Stimulated activated CD4-positive, alpha-beta T cell treated with anti-CD3 and anti-CD28 coated beads, Interleukin-15, amount 100 ng/mL, for 1 hour (primary cell): ENCODE results near the gene UNC5C.

Source experiments
- DNase-seq, 2 donors: peaks; one replicate each; pipeline ENCODE4 v3.0.0-alpha.2; 2020; ENCODE audit warnings: low read depth in 1 of 2, low spot score in 1 of 2

The UNC5C gene

DNA sequence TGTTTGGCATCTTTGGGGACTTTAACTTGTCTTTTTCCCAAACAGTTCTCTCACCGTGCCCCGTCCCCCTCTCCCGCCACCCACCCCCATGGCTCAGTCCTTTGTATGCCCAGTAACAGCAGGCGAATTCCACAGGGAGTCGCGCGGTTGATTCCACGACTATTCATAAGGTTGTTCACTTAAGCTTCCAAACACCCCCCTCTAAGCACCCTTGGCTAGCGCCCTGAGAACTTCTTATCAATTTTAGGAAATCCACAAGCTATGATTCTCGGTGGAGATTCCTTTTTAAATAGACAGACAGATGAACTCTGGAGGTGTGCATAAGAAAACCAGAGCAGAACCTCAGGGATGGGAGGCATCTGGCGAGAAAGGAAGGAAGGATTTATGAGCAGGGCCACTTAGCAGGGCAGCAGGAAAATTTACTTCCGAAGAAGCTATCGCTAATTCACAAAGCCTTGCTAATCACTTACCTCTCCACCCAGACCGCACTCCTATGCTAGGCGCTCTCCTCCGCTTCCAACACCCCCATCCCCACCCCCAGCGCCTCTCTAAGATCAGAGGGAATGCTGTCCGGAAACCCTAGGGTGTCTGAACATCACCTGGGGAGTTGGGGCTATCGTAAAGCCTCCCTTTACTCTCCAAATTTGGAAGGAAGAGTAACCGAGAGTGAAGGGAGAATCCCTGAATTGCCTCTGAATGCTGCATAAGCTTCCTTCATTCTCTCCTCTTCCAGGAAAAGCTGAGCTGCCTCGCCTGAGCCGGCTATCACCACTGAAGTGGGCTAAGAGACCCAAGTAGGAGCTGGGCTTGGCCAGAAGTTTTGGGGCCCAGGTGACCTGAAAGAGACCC is 1.7 kb downstream of the UNC5C start:
- DNase-seq = no peak

DNA sequence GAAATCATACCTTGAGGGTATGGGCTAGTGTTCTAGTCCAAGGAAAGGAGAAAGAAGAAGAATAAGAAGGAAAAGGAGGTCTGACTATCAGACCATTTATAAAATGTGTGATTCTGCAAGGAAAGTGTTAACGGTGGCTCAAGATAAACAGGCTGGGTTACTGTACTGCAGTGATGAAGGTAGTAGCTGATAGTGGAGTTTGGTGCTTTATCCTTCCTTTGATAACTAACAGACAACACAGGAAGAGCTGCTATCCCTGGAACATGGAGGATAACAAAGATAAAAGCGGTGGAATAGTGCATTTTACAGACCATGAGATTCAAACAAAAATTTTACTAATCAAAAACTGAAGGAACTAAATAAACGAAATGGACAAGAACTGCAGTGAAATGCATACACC is 2.6 kb downstream of the UNC5C start:
- DNase-seq = no peak

DNA sequence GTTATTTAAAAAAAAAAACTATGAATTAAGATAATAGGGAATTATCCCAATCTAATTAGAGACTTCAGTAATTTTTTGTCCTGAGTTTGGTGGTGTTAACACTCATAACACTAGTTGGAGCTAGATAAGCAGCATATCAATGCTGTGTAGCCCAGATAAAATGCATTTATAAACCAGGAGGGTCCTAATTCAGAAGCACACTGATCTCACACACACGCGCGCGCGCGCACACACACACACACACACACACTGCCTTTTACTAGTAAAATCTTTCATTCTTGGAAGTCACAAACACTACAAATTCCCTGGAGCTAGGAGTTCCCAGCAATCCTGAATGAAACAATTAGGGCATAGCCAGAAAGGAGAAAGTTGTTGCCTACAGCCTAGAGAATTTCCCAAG is 3.2 kb downstream of the UNC5C start:
- no peak for DNase-seq

DNA sequence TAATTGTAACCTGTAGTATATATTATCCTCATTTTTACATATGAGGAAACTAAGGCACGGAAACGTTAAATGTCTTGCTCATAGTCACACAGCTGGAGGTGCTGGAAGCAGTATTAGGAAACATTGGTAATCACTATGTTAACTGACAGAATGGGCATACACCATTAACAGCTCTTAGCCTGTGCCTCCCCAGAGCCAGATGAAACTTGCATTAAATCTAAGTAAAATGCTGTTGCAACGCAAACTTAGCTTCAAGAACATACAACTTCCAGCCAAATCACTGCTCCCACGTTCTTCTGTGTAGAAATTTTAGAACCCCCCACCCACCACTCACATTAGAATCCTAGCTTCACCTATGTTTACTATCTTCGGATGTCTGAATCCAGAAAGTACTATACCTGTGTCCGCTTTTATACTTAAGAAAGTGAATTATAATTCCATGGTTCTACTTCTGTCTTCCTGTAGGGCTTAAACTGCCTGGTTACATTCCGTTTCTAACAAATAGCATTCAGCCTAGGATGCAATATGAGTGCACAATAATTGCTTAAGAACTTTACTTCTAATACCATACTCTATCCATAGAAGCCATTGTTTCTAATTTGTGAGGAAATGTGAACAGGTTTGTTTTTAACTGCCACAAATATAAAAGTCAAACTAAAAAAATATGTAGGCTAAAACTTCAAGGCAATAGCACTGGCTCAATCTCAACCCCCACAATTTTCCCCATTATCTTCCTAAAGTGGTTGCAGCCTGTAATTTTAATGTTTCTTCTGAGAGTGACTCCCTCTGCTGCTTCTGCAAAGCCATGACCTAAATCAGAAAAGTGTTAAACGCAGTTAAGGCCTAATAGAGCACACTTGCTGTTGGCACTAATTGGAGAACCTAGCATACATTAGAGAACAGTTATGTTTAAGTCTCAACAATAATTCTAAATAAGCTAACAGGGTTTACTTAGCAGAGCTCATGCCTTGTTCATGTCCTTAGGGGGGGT is 4.4 kb downstream of the UNC5C start:
- DNase-seq = no peak

DNA sequence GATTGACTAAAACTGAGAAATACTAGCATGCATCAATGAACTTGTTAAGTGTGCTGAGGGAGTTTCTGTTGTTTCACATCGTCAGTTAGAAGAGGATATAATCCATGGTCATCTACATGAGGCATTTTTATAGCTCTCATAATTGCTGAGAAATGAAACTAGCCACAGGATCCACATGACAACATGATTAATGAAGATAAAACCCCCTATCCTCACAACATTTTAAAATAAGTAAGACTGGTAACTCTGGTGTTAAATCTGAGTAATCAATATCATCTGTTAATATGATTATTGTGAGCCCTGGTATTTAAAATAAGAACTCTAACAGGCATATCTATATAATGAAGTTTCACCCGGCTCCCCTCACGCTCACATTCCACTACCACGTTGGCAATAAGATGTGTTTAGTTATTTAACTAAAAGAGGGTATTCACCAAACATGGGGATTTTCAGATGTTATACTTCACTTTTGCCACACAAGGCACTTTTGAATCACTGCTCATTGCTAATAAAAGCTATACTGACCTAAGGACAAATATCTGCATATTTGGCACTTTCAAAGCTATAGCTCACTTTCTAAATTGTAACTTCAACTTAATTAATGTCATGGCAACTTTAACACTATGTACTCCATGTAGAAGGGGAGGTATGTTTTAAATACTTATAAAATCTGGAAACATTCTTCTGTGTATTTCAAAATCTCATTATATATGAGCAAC is 6.7 kb downstream of the UNC5C start:
- DNase-seq = no peak

DNA sequence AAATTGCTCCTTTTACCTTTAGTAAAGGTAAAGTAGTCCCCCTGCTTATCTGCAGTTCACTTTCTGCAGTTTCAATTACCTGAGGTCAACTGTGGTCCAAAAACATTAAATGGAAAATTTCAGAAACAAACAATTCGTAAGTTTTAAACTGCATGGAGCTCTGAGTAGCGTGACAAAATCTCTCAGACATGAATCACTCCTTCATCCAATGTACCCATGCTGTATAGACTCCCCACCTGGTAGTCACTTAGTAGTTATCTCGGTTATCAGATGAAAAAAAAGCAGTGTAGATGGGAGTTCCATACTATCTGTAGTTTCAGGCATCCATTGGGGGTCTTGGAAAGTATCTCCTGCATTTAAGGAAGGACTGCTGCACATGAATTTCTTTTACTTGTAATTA is 7.7 kb downstream of the UNC5C start:
- no peak for DNase-seq

DNA sequence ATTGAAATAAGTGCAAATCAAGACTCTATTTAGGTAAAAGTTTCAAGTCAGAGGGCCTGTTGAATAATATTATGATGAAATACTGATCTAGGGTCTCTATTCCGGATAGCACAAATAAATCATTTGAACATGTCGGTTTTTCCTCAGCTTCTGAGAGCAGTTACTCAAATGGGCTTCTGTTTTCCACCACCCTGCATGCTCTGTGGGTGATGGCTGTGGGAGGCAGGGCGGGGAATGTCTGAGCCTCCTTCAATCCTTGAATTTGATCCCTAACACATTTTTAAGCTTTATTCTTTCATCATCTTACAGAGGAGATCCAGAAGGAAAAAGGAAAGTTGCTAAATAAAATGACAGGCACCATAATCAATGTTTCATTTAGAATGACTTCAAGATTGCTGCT is 8.5 kb downstream of the UNC5C start:
- no peak for DNase-seq

DNA sequence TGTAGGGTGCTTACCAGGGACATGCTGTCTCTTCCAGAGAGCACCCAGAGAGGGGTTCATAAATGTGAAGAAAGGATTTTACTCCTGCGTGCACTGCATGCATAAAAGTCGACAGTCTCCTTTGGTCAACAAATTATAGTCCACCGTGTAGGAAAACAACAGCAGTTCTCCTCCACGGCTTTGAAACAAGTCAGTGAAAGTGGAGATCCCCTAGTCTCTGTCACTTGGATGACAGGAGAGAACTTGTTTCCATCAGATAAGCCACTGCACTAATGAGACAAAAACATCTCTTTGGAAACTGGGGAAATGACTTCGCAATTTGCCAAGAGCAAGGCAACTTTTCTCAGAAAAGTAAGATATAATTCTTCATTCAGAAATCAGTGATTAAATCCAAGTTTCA is 9.7 kb downstream of the UNC5C start:
- DNase-seq = no peak

DNA sequence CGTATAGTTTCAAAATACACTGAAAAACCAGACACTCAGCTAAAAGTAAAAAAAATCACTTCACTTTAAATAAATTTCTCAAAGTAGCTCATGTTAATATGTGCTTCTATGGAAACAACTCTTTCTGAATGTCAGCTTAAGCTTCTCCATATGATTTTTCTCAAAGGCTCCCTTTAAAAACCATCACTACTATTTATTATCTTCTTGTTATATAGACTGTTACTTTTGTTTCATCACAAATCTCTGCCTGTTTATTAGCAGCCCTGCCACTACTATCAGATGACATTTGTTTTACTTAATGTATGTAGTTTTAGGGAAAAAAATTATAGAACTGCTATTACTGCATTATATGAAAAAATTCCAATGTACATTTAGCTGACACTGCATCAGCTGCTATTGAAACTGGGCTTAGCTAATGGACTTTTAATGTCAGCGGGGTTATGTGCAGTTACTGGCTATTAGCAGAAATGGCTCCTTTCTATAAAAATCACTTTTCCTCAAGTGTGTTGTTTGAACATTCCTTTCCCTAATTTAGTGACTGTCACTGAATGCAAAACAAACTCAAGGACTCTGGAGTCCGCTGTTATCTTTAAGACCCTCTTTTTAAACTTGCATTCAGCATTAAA is 10.8 kb downstream of the UNC5C start:
- no peak for DNase-seq

DNA sequence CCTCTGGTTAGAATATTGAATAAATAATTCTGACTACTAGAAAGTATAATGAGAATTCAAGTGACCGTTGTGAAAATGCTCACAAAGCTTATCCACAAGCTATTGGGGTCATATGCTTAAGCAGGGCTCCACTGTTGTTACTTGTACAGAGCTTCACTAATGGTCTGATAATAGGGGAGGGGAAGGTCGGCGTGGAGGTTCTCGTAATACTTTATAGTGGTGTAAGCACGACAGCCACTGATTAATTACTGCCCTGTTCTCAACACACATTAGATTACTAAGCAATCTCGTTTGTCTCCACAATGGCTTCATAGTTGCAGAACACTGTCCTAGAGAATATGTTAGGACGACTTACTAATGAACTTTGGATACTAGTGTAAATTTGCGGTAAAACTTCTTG is 11.6 kb downstream of the UNC5C start:
- no peak for DNase-seq

DNA sequence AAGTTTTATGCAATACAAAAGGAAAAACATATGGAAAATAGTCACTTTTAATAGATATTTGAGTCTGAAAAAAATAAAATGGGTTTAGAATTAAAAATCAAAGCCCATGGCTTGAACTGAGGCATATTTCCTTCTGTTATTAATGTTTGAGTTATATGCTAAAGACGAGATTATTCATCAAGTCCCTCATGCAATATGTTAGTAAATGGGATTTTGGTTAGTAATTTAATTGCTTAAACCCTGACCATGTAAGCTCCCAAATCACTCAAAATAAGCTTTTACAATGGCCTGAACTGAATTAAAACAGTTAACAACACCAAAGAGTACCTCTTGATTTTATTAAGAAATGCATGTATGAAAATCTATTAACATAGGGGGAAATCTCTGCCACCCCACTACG is 12.1 kb downstream of the UNC5C start:
- no peak for DNase-seq

DNA sequence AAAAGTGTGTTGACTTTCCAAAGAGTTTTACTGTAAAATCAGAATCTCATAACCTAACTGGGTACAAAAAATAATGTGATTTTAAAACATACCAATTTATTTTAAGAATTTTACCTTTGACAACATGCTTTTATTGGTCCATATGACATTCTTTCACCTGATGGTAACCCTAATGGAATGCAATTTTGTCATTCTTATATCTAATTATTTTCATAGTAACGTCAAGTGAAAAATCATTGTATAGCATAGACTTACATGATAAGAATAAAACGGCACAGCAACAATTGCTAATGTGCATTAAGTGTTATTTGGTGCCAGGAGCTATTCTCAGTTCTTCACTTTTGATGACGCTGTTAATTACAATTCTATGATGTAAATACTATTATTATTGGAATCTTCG is 13.6 kb downstream of the UNC5C start:
- DNase-seq = no peak

DNA sequence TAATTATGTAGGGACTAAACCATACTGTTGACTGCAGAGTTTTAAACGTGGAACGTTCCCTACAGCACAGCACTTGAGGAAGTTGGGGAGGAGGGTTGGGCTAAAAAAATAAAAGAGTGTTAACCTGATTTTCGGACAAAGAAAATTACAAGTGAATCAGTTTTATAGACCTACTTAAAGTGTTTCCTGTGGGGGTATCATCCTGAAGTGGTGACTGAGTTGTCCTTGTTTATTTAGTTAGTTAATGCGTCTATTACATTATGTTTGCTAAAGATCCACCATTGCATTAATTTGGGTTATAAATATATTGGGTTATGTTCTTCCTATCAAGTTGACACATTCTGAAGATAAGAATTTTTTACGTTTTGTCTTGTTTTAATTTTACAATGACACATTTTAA is 14.7 kb downstream of the UNC5C start:
- DNase-seq = no peak

DNA sequence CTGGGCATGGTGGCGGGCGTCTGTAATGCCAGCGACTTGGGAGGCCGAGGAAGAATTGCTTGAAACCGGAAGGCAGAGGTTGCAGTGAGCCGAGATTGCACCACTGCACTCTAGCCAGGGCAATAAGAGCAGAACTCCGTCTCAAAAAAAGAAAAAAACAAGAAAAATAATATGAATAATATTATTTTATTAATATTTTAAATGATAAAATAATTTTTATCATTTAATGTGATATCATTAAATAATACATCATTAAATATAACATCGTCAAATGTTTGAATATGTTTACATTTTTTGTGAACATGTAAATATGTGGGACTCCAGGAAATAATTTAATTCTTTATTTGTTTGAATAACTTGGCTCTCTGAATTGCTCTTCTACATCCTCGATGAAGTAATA is 15.5 kb downstream of the UNC5C start:
- no peak for DNase-seq

DNA sequence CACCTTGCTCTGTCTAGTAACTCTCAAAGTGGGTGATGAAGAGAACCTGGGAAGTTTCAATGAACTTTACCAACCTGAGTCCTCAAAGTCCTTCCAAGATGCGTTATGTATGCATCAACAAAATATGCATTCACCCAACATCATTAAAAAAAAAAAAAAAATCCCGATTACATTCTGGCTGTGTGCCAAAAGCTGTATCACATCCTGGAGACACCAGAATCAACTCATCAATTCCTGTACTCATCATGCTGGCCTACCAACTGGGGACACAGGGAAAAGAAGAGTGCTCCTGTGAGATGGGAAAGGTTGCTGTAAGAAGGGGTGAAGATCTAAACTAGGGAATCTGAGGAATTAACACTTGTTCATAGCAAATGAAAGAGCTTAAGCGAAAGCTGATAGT is 16.5 kb downstream of the UNC5C start:
- no peak for DNase-seq

DNA sequence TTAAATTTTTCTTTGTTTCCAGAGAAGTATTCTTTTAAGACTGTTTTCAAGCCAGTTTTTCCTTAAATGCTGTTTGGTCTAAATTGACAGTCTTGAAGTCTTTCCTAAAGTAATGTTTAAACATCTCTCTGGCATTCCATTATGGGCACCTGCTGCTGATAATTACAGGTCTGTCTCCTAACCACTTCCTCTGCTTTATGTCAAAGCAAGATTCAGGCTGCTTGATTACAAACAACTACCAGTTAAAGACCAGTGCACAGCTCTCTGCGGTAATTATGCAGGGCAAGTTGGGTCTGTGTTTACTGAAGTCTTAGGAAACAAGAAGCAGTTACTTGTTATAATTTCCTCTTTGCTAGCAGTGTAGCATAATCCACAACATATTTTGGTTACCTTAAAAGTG is 17.6 kb downstream of the UNC5C start:
- DNase-seq = no peak

DNA sequence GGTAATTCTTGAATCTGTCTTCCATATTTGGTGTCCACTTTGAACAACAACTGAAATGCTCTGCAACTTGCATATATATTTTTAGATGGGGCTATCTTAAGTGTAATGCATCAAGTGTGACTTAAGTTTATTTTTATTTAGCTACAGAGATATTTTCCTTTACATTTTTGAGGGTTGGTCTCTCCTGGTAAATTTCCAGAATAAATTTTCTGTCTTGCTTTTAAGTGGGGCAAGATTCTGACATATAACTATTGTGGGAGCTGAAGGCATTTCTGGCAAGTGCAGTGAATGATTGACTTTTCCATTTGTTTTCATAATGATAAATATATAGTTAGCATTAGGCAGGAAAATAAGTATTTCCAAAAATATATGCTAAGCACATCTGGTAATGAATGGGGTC is 18.8 kb downstream of the UNC5C start:
- DNase-seq = no peak

DNA sequence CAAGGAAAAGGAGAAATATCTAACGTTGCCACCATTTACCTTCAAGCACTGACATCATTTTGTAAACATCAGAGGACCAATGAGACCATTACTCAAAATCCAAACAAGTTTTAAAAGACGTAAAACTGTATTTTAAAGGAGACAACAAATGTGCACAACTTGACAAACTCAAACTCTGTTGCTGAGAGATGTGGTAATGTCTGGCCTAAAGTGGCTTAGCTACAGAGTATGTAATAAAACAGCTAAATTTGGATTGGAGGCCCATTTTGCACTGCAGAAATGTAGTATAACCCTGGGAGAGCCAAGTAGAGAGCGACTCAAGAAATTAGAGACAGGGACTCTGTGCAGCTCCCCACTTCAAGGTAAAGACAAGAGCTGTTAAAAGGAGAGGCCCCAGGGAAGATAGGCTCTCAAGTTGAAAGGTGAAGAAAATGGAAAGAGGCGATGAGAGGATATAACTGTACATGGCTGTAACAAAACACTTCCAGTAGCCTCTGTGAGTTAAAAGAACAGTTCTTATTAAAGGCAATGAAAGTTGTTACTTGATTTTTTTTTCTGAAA is 20.3 kb downstream of the UNC5C start:
- DNase-seq = no peak

DNA sequence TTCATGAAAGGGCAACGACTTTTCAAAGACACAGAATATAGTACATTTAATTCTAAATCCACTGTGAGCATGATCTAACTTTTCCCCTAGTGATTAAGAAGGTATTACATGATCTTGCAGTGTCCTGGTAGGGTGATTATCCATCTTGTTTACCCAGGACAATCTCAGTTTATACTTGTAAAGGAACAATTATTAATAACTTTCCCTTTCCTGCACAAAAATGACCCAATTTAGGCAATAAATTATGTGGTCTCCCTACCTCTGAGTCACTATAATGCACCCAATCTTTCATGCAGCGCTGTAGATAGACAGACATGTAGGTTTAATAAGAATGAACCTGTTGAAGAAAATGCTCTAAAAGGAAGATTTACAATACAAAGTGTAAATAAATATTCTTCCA is 22.7 kb downstream of the UNC5C start:
- no peak for DNase-seq

DNA sequence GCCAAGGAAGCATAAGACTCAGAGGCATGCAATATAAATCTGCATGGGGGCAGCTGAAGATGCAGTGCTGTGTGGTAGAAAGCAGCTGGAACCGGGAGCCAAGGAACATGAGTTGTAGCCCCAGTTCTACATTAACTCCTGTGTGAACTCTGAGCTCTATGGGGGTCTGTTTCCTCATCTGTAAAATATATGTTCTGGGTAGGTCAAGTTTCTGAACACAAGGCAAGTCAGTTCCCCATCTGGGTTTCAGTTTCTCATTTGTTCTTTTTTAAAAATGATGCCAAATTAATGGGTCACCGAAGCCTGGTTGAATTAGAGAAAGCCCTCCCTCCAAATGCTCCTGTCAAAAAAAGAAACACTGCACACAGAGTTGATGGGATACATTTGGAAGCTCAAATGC is 24.0 kb downstream of the UNC5C start:
- DNase-seq = no peak

DNA sequence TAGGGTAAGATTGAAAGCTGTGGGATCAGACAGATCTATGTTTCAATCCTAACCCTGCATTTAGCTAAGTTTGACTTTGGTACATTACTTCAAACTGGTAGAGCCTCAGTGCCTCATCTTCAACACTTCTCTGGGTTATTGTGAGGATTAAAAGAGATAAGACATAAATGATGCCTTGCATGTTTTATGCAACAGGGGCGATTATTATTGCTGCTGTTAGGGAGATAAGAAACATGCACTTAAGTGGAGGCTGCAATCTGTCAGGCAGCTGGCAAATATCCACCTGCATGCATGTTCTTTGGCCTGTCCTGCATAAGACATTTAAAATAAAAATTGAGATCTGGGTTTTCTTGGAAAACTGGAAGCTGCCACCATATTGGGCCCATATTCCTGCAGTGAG is 24.6 kb downstream of the UNC5C start:
- DNase-seq = no peak
